ENCODE data around the gene ZC3H7A. TPM values are rescaled to one million over a fixed set of nuclear protein-coding genes. Genes with fewer than 3 reads are reported as not detected.

ZC3H7A gene
- total RNA-seq, 1 donor from 2014 or later: 66.3 TPM

GRCh38 chr16:11805556-11805955 lies 8.5 kb upstream of the ZC3H7A start:
- no peaks in the 10 kb centered on the region for H3K9me3 ChIP-seq
- no peak overlapping the region for H3K27ac ChIP-seq

GRCh38 chr16:11801481-11802021 lies 4.5 kb upstream of the ZC3H7A start:
- H3K27me3 ChIP-seq (ENCODE audit: low read depth): no peaks in the 10 kb centered on the region
- H3K4me3 ChIP-seq: no peak overlapping the region
- TF ChIP-seq CTCF (IDR thresholded peaks at IDR 0.05): no peak
- no peaks in the 10 kb centered on the region for H3K36me3 ChIP-seq
- no peaks in the 10 kb centered on the region for H3K9me3 ChIP-seq
- no peak for DNase-seq
- no peak overlapping the region for H3K27ac ChIP-seq
- no peak for ATAC-seq
- intact Hi-C loops (cut with DNase I): no loop called here
- H3K4me1 ChIP-seq: peaks cover 26% of the 10 kb centered on the region

More at GRCh38 chr16:11805556-11805955, 8.5 kb upstream of the ZC3H7A start:
- TF ChIP-seq CTCF (IDR thresholded peaks at IDR 0.05): no peak
- Histone ChIP-seq H3K4me1 (no peaks in the 10 kb centered on the region), H3K4me3 (no peak overlapping the region), H3K36me3 (no peaks in the 10 kb centered on the region), H3K27me3 (ENCODE audit: low read depth) (no peaks in the 10 kb centered on the region)
- DNase-seq: no peak
- intact Hi-C loops (cut with DNase I): no loop called here
- no peak for ATAC-seq

GRCh38 chr16:11800382-11800718 lies 3.3 kb upstream of the ZC3H7A start:
- no peak for TF ChIP-seq CTCF (IDR thresholded peaks at IDR 0.05)
- Histone ChIP-seq H3K9me3 (no peaks in the 10 kb centered on the region), H3K36me3 (no peaks in the 10 kb centered on the region), H3K4me3 (peak overlapping the region; percentile 87), H3K27ac (peak overlapping the region; percentile 99), H3K27me3 (ENCODE audit: low read depth) (no peaks in the 10 kb centered on the region), H3K4me1 (peaks cover 32% of the 10 kb centered on the region)
- ATAC-seq (no peak), DNase-seq (no peak)
- intact Hi-C loops (cut with DNase I): no loop called here

- intact Hi-C loops (cut with DNase I): no loop called here
- DNase-seq (no peak), ATAC-seq (no peak)
- no peak for TF ChIP-seq CTCF (IDR thresholded peaks at IDR 0.05)
- H3K4me3 ChIP-seq: peak overlapping the region; percentile 87
- H3K27me3 ChIP-seq (ENCODE audit: low read depth): no peaks in the 10 kb centered on the region
- H3K27ac ChIP-seq: peak overlapping the region; percentile 99
- H3K9me3 ChIP-seq: no peaks in the 10 kb centered on the region
- H3K4me1 ChIP-seq: peaks cover 38% of the 10 kb centered on the region
- no peaks in the 10 kb centered on the region for H3K36me3 ChIP-seq
Measured at GRCh38 chr16:11799509-11800381, 2.7 kb upstream of the ZC3H7A start.

GRCh38 chr16:11799017-11799381 lies 1.9 kb upstream of the ZC3H7A start:
- no peak for DNase-seq
- peak overlapping the region; percentile 87 for H3K4me3 ChIP-seq
- no peak for ATAC-seq
- H3K36me3 ChIP-seq: no peaks in the 10 kb centered on the region
- intact Hi-C loops (cut with DNase I): no loop called here
- H3K27ac ChIP-seq: peak overlapping the region; percentile 99
- H3K4me1 ChIP-seq: peaks cover 45% of the 10 kb centered on the region
- TF ChIP-seq CTCF (IDR thresholded peaks at IDR 0.05): no peak
- H3K27me3 ChIP-seq (ENCODE audit: low read depth): no peaks in the 10 kb centered on the region
- H3K9me3 ChIP-seq: no peaks in the 10 kb centered on the region
